Measurements from ENCODE around the gene USP17L30. TPM values are rescaled to one million over a fixed set of nuclear protein-coding genes. Genes with fewer than 3 reads are reported as not detected.

Gene USP17L30, protein sequence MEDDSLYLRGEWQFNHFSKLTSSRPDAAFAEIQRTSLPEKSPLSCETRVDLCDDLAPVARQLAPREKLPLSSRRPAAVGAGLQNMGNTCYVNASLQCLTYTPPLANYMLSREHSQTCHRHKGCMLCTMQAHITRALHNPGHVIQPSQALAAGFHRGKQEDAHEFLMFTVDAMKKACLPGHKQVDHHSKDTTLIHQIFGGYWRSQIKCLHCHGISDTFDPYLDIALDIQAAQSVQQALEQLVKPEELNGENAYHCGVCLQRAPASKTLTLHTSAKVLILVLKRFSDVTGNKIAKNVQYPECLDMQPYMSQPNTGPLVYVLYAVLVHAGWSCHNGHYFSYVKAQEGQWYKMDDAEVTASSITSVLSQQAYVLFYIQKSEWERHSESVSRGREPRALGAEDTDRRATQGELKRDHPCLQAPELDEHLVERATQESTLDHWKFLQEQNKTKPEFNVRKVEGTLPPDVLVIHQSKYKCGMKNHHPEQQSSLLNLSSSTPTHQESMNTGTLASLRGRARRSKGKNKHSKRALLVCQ
- total RNA-seq (2022; extraction: Qiagen RNA extraction), result not detected in 5 replicates

DNA sequence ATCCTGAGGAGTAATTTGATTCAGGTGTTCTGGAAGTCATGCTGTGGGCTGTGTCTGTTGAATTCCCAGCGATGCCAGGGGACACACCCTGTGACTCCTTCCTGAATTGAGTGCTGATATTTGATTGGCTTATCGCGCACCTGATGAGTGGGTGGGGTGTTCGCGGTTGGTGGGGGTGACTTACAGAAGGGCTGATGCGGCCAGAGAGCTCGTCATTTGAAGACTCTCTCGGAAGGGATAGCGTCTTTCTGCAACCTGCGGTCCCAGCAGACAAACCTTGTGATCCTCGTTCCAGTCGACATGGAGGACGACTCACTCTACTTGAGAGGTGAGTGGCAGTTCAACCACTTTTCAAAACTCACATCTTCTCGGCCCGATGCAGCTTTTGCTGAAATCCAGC lies at the start of gene USP17L30:
Gene USP17L30, plus strand, starts transcription at position 301 of the 400 bp plus-strand sequence. Its CDS starts 0 bp downstream, at position 301.

DNA sequence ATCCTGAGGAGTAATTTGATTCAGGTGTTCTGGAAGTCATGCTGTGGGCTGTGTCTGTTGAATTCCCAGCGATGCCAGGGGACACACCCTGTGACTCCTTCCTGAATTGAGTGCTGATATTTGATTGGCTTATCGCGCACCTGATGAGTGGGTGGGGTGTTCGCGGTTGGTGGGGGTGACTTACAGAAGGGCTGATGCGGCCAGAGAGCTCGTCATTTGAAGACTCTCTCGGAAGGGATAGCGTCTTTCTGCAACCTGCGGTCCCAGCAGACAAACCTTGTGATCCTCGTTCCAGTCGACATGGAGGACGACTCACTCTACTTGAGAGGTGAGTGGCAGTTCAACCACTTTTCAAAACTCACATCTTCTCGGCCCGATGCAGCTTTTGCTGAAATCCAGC lies 38.1 kb upstream of the USP17L30 start, which contains the start of gene USP17L24:
Gene USP17L24, plus strand, starts transcription at position 301 of the 400 bp plus-strand sequence. Its CDS starts 0 bp downstream, at position 301.

DNA sequence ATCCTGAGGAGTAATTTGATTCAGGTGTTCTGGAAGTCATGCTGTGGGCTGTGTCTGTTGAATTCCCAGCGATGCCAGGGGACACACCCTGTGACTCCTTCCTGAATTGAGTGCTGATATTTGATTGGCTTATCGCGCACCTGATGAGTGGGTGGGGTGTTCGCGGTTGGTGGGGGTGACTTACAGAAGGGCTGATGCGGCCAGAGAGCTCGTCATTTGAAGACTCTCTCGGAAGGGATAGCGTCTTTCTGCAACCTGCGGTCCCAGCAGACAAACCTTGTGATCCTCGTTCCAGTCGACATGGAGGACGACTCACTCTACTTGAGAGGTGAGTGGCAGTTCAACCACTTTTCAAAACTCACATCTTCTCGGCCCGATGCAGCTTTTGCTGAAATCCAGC lies 33.3 kb upstream of the USP17L30 start, which contains the start of gene USP17L25:
Gene USP17L25, plus strand, starts transcription at position 301 of the 400 bp plus-strand sequence. Its CDS starts 0 bp downstream, at position 301.

DNA sequence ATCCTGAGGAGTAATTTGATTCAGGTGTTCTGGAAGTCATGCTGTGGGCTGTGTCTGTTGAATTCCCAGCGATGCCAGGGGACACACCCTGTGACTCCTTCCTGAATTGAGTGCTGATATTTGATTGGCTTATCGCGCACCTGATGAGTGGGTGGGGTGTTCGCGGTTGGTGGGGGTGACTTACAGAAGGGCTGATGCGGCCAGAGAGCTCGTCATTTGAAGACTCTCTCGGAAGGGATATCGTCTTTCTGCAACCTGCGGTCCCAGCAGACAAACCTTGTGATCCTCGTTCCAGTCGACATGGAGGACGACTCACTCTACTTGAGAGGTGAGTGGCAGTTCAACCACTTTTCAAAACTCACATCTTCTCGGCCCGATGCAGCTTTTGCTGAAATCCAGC lies 28.6 kb upstream of the USP17L30 start, which contains the start of gene USP17L26:
Gene USP17L26, plus strand, starts transcription at position 301 of the 400 bp plus-strand sequence. Its CDS starts 0 bp downstream, at position 301.

DNA sequence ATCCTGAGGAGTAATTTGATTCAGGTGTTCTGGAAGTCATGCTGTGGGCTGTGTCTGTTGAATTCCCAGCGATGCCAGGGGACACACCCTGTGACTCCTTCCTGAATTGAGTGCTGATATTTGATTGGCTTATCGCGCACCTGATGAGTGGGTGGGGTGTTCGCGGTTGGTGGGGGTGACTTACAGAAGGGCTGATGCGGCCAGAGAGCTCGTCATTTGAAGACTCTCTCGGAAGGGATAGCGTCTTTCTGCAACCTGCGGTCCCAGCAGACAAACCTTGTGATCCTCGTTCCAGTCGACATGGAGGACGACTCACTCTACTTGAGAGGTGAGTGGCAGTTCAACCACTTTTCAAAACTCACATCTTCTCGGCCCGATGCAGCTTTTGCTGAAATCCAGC lies 23.8 kb upstream of the USP17L30 start, which contains the start of gene USP17L5:
Gene USP17L5, plus strand, starts transcription at position 301 of the 400 bp plus-strand sequence. Its CDS starts 0 bp downstream, at position 301.

DNA sequence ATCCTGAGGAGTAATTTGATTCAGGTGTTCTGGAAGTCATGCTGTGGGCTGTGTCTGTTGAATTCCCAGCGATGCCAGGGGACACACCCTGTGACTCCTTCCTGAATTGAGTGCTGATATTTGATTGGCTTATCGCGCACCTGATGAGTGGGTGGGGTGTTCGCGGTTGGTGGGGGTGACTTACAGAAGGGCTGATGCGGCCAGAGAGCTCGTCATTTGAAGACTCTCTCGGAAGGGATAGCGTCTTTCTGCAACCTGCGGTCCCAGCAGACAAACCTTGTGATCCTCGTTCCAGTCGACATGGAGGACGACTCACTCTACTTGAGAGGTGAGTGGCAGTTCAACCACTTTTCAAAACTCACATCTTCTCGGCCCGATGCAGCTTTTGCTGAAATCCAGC lies 19.1 kb upstream of the USP17L30 start, which contains the start of gene USP17L27:
Gene USP17L27, plus strand, starts transcription at position 301 of the 400 bp plus-strand sequence. Its CDS starts 0 bp downstream, at position 301.

DNA sequence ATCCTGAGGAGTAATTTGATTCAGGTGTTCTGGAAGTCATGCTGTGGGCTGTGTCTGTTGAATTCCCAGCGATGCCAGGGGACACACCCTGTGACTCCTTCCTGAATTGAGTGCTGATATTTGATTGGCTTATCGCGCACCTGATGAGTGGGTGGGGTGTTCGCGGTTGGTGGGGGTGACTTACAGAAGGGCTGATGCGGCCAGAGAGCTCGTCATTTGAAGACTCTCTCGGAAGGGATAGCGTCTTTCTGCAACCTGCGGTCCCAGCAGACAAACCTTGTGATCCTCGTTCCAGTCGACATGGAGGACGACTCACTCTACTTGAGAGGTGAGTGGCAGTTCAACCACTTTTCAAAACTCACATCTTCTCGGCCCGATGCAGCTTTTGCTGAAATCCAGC lies 14.3 kb upstream of the USP17L30 start, which contains the start of gene USP17L28:
Gene USP17L28, plus strand, starts transcription at position 301 of the 400 bp plus-strand sequence. Its CDS starts 0 bp downstream, at position 301.

DNA sequence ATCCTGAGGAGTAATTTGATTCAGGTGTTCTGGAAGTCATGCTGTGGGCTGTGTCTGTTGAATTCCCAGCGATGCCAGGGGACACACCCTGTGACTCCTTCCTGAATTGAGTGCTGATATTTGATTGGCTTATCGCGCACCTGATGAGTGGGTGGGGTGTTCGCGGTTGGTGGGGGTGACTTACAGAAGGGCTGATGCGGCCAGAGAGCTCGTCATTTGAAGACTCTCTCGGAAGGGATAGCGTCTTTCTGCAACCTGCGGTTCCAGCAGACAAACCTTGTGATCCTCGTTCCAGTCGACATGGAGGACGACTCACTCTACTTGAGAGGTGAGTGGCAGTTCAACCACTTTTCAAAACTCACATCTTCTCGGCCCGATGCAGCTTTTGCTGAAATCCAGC lies 9.6 kb upstream of the USP17L30 start, which contains the start of gene USP17L29:
Gene USP17L29, plus strand, starts transcription at position 301 of the 400 bp plus-strand sequence. Its CDS starts 0 bp downstream, at position 301.

Other genes starting within 250 kb of the USP17L30 start
- 0.02 to 0.06 TPM in 2 of 5 replicates, not detected in the others for gene FAM90A26, start 192.7 kb upstream of the USP17L30 start, total RNA-seq (2022; extraction: Qiagen RNA extraction)
- not detected in 5 replicates for gene USP17L10, start 152.5 kb upstream of the USP17L30 start, total RNA-seq (2022; extraction: Qiagen RNA extraction)
- not detected in 5 replicates for gene USP17L11, start 147.7 kb upstream of the USP17L30 start, total RNA-seq (2022; extraction: Qiagen RNA extraction)
- gene USP17L12, start 143.0 kb upstream of the USP17L30 start, total RNA-seq (2022; extraction: Qiagen RNA extraction), result not detected in 5 replicates
- not detected in 5 replicates for gene USP17L13, start 138.2 kb upstream of the USP17L30 start, total RNA-seq (2022; extraction: Qiagen RNA extraction)
- gene USP17L15, start 128.7 kb upstream of the USP17L30 start, total RNA-seq (2022; extraction: Qiagen RNA extraction), result 0.03 TPM in 1 of 5 replicates, not detected in the others
- gene USP17L17, start 119.2 kb upstream of the USP17L30 start, total RNA-seq (2022; extraction: Qiagen RNA extraction), result not detected in 5 replicates
- not detected in 5 replicates for gene USP17L18, start 114.5 kb upstream of the USP17L30 start, total RNA-seq (2022; extraction: Qiagen RNA extraction)
- not detected in 5 replicates for gene USP17L19, start 109.8 kb upstream of the USP17L30 start, total RNA-seq (2022; extraction: Qiagen RNA extraction)
- gene USP17L20, start 105.0 kb upstream of the USP17L30 start, total RNA-seq (2022; extraction: Qiagen RNA extraction), result not detected in 5 replicates
- not detected in 5 replicates for gene USP17L21, start 100.3 kb upstream of the USP17L30 start, total RNA-seq (2022; extraction: Qiagen RNA extraction)
- not detected in 5 replicates for gene USP17L22, start 95.5 kb upstream of the USP17L30 start, total RNA-seq (2022; extraction: Qiagen RNA extraction)
- gene USP17L24, start 38.0 kb upstream of the USP17L30 start, total RNA-seq (2022; extraction: Qiagen RNA extraction), result not detected in 5 replicates
- gene USP17L25, start 33.2 kb upstream of the USP17L30 start, total RNA-seq (2022; extraction: Qiagen RNA extraction), result not detected in 5 replicates
- not detected in 5 replicates for gene USP17L26, start 28.5 kb upstream of the USP17L30 start, total RNA-seq (2022; extraction: Qiagen RNA extraction)
- gene USP17L5, start 23.7 kb upstream of the USP17L30 start, total RNA-seq (2022; extraction: Qiagen RNA extraction), result not detected in 5 replicates
- gene USP17L27, start 19.0 kb upstream of the USP17L30 start, total RNA-seq (2022; extraction: Qiagen RNA extraction), result not detected in 5 replicates
- not detected in 5 replicates for gene USP17L28, start 14.2 kb upstream of the USP17L30 start, total RNA-seq (2022; extraction: Qiagen RNA extraction)
- gene USP17L29, start 9.5 kb upstream of the USP17L30 start, total RNA-seq (2022; extraction: Qiagen RNA extraction), result not detected in 5 replicates
- not detected in 5 replicates for gene DEFB131A, start 81.3 kb downstream of the USP17L30 start, total RNA-seq (2022; extraction: Qiagen RNA extraction)